ENCODE data around the gene TBXA2R.
"Not testable (repeated sequence)": the region's sequence is repeated elsewhere in the genome, so short reads cannot be mapped to it uniquely, and the experiment has no call there.

Gene TBXA2R

DNA sequence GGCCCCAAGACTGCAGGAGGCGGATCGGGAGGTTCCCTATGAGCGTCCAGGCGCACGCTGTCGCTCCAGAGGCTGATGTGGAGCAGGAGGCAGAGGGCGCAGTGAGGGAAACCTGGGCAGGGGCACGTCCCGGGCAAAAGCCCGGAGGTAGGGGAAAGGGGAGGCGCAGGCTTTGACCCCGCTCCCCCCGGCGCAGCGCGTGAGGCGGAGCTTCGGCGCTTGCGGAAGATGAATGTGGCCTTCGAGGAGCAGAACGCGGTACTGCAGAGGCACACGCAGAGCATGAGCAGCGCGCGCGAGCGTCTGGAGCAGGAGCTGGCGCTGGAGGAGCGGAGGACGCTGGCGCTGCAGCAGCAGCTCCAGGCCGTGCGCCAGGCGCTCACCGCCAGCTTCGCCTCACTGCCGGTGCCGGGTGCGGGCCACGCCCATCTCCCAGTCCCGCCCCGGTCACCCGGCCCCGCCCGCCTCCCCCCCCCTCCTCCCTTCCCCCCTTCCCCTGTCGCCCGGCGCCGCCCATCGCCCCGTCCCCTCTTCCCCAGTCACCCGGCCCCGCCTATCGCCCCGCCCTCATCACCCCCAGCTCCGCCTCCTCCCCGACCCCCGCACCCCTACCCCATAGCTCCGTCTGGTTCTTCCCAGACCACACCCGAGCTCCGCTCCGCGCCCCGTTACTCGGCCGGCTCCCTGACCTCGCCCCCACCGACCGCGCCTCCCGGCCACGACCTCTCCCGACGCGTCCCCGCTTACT, 29.8 kb downstream of the TBXA2R start:
- DNase-seq = peak; percentile 16

DNA sequence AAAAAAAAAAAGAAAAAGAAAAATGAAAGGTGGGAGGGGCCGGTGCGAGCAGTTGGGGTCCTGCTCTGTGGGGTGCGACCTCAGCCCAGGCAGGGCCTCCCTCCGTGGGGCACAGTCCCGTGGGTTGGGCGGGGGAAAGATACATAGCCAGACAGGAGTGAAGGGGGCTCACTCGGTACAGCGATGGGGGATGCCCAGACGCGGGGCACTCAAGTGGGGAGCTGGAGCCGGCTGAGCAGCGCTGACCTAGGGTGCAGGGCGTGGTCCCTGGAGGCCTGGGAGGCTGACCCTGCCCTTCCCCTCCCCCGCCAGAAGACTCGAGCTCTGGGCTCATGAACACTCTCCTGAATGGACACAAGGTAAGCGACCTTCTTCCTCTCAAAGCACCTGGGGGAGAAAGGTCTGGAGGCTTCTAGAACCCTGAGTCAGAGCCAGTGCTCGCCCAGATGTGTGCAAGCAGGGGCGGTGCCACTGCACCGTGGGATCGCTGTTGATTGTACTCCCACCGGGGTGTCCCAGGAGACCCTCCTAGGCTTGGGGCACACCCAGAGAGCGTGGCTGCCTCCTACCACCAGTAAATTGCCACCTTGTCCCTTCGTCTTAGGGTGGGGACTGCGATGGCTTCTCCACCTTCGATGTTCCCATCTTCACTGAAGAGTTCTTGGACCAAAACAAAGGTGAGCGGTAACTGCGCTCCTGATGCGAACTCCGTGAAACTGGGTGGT, 30.6 kb downstream of the TBXA2R start:
- no peak for DNase-seq

DNA sequence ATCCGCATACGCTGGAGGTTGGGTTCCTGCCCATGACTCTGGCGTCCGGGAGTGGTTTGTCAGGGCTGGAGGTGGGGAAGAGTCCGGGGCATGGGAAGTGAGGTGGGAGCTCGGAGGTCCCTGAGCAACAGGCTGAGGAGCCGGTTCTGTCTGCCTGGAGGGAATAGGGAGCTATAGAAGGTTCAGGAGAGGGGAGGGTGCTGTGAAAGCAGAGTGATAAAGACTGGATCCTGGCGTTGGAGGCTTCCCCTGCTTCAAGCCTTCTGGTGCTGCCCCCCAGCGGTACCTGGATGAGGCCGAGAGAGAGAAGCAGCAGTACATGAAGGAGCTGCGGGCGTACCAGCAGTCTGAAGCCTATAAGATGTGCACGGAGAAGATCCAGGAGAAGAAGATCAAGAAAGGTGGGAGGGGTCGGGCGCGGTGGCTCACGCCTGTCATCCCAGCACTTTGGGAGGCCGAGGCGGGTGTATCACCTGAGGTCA, 31.4 kb downstream of the TBXA2R start:
- no peak for DNase-seq

DNA sequence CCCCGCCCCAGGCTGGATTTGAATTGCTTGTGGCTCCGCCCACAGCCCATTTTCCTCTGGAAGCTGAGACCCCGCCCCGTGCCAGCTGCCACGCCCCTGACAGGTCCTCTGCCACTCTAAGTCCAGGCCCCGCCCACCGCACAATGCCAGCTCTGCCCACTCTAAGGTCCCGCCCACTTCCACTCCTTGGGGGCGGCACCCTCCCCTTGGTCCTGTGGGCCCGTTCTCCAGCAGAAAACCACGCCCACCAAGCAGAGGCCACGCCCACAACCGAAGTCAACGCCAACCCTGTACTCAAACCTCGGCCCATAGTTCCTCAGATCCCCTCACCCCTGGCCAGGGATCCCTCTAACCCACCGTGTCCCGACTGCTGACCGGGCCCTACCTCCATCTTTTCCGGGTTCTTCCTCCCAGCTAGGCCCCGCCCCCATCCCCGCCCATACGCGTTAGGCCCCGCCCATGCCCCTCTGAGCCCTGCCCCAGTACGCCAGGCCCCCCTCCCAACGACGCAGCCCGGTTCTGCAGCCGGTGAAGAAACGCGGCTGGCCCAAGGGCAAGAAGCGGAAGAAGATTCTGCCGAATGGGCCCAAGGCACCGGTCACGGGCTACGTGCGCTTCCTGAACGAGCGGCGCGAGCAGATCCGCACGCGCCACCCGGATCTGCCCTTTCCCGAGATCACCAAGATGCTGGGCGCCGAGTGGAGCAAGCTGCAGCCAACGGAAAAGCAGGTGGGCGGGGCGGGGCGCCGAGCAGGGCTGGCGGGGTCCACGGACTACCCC, 32.6 kb downstream of the TBXA2R start:
- peak; percentile 23 for DNase-seq

DNA sequence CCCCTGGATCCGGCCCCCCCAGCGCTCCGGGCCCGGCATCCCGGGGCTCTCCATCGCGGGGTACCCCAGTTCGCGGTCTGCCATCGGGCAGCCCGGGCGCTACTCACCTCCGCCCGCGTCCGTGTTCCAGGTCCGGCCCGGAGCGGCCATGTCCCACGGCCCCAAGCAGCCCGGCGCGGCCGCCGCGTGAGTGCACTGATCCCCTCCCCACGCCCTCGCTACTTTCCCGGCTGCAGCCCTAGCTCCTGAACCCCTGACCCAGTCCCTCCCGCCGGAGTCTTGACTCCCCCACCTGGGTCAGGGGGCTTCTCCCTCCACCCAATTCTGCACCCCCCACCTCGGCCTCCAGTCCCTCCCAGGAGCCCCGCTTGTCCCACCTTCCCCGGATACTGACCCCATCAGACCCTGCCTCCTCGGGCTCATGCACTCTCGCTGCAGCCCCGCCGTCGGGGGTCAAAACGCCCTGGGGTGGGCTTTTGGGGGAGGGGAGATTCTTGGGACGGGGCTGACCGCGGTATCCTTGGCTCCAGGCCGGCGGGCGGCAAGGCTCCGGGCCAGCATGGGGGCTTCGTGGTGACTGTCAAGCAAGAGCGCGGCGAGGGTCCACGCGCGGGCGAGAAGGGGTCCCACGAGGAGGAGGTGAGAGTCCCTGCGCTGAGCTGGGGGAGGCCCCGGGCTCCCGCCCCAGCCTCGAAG, 33.4 kb downstream of the TBXA2R start:
- DNase-seq = no peak

DNA sequence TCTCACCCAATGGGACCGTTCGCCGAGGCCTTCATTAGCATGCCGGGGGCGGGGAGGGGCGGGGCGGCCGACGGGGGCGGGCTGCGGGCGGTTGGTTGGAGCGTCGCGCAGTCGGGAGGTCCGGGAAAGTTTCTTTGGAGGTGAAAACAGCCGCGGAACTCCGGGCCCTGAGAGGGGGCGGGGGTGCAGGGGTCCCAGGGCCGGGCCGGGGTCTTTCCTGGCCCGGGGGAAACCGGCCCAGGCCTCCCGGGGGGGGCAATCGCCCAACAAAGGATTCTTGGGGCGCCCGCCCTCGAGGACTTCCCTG, 33.9 kb downstream of the TBXA2R start, which contains the start of gene HMG20B:
Gene HMG20B, plus strand, starts transcription at position 90 of the 307 bp plus-strand sequence. CDS start 366 bp downstream, outside the sequence.
- no peak for DNase-seq

DNA sequence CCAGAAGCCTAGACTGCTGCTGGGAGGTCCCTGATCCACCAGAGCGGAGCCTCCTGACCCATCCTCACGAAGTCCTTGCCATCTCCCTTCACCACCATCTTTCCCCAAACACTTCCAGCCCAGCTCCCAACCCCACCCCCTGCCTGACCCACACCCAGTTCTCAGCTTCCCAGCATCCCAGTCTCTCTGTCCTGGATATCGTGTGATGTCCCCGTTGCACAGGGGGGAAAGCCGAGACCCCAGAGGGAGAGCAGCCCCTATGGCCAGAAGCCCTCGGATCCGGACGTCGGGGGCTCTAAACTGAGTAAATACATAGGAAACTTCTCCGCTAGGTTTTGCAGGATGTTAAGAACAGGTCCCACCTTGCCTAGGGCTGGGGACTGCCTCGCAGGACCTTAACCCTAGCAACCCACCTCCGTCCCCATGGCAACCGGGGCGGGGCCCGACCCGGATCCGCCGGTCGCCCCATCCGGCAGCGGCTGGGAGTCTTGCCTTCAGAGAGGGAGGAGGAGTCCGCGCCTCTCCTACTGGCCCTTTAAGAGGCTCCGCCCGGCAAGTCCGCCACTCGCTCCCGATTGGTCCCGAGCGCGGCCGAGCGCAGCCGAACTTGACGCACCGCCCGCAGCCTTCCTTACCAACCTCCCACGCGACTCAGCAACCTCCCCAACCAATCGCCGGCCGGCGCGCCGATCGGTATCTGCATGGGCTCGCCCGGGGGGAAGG, 34.4 kb downstream of the TBXA2R start:
- DNase-seq = peak; percentile 100

DNA sequence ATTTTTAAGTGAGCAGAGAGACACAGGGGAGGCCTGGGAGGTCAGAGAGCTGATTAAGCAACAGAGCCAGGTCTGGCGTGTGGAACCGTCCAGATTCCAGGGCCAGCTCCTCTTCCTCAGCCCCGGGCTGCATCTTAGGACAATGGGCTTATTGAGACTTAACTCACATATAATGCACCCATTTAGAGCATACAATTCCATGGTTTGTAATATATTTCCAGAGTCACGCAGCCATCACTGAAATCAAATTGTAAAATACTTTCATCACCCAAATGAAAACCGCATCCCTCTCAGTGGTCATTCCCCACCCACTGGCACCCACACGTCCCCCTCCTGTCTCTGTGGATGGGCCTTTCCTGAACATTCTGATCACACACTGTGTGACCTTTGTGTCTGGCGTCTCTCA, 36.1 kb downstream of the TBXA2R start:
- peak; percentile 75 for DNase-seq

DNA sequence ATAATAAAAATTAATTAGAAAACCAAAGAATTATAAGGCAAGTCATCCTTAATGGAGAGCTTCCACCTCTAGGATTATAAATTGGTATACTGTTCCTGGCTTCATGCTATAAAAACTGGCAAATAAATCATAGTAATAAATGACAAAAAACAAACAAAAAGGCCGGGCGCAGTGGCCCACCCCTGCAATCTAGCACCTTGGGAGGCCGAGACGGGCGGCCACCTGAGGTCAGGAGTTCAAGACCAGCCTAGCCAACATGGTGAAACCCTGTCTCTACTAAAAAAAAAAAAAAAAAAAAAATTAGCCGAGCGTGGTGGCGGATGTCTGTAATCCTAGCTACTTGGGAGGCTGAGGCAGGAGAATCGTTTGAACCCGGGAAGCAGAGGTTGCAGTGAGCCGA, 36.6 kb downstream of the TBXA2R start:
- DNase-seq = not testable (repeated sequence)

DNA sequence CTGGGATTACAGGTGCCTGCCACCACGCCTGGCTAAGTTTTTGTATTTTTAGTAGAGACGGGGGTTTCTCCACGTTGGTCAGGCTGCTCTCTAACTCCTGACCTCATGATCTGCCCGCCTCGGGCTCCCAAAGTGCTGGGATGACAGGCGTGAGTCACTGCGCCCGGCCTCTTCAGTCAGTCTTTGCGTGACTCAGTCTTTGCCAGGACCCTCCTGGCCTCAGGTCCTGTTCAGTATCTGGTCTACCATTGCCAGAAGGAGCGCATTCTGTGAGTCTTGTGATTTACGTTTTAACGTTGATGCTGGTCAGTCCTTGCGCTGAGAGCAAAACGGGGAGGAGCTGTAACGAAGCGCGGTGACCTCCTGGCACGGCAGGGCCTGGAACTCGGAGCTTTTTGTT, 41.5 kb downstream of the TBXA2R start:
- DNase-seq = no peak

DNA sequence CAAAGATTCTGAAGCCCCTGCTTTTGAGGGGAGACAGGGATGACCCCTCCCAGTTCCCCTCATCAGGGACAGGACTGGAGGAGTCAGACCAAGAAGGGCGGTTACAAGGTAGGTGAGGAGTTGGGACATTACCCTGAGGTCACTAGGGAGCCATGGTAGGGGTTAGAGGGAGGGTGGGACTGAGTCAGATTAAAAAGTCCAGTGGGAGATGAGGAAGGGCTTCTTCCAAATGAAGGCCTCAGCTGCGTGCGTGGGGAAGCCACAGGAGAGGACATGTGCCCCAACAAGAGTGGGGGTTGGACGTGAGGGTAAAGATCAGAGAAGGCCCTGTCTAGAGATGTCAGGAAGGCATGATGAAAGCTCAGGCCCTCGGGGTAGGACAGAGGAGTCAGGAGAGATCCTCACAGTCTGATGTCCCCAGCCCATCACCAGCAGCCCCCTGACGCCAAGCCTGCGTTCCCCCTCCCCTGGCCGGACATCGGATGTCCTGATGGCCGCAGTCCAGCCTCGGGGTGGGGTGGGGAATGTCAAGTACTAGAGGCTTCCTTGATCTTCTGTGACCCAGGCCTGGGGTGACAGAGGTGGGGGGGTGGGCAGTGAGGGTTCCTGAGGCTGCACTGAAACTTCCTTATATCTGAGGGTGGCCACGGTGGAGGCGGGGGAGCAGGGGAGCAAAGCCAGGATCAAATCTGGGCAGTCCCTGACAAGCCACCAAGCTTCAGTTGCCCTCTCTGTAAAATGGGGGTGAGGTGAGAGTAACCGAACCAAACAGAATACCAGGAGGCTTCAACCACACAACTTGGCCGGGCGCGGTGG, 42.8 kb downstream of the TBXA2R start:
- DNase-seq = no peak

DNA sequence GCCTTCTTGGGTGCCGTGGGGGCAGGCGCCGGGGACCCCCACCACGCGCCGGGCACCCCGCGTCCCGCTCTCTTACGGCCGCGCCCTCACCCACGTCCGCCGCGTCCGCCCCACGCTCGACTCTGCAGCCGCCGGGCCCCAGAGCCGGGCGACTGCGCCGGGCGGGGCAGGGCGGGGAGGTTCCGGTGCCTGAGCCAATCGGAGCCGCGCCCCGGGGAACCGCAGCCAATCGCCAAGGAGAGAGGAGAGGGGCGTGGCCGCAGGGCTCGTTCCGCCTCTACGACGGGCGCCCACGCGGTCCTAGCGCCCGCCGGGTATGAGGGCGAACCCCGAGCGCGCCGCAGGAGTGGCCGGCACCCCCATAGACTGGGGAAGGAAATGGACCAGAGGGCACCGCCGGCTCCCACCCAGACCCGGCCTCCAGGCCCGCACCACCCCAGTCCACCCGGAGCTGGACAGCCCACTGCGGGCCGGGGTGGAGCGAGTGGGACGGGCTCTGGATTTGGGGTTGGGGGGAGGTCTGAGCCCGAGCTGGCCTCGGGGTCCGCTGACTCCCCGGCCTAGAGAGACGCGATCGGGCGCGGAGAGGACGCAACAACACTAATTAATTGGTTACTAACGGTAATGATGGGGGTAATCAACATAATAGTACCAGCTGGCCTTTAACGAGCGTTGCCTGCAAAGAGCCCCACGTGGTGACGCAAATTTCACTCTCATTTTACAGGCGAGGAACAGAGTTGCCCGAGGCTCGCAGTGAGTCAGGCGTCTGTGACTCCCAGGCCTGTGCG, 49.0 kb downstream of the TBXA2R start, which contains the start of gene MFSD12:
Gene MFSD12, minus strand, starts transcription at position 126 of the 788 bp plus-strand sequence. CDS start 183 bp downstream, outside the sequence.
- peak; percentile 95 for DNase-seq

DNA sequence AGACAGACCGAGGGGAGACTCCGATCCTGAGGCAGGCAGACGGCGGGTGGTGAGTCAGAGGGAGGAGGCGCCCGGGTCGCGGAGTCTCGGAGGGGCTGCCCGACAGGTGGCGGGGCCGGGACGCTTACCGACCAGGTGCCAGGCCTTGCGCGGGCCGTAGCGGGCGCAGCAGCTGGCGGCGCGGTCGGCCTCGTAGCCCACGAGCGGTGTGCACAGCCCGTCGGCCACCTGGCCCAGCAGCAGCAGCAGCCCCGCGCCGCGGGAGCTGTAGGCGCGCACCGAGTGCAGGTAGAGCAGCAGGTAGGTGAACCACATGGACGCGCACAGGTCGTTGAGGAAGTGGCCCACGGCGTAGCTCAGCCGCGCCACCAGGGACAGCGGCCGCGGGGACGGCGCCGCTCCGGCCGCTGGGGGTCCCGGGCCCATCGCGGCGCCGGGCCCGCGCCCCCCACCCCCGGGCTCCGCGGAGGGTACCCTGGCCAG, 49.7 kb downstream of the TBXA2R start:
- DNase-seq = no peak

DNA sequence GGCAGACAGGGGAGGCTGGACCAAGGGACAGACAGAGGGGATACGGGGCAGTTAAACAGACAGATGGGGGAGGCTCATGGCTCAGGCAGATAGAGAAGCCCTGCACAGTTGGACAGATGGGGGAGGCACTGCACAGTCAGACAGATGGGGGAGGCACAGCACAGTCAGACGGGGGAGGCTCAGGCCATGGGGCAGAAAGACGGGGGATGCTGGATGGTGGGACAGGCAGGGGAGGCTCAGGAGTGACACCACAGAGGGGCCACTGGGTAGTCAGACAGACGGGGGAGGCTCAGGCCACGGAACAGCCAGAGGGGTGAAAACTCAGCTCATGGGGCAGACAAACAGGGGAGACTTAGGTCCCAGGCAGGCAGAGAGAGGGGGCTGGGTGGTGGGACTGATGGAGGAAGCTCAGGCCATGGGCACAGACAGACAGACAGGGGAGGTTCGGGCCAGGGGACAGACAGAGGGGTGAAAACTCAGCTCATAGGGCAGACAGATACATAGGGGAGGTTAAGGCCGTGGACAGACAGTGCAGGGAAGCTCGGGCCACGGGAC, 50.2 kb downstream of the TBXA2R start:
- no peak for DNase-seq

DNA sequence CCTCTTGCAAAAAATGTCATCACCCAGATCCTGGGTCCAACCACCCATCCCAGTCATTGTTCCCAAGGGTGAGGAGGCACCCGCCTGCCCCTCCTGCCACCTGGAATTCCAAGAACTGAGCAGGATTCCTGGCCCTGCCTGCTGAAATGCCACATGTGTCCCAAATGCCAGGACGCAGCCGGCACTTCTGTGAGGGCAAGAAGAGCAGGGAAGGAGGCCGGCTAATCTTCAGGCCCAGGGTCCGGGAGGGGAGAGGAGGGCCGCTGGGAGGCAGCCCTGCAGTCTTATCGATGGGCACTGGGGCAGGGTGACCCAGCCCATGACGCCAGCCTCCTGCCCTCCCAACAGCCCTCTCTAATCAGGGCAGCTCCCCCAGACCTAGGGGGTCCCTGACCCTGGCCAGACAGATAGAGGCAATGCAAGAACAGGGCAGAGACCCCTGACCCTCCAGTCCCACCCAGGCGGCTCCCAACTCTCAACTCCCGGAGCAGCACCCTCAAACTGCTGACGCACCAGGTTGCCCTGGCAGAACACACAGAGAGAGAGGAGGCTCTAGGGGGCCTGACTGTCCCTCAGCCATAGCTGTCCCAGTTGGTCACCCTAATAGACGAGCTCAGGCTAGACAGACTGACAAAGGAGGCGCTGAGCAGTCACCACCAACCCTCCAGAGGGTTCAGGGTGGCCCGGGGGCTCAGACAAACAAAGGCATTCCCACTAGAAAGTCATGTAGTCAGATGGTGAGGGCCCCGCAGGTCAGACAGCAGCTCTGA, 50.8 kb downstream of the TBXA2R start:
- DNase-seq = no peak

DNA sequence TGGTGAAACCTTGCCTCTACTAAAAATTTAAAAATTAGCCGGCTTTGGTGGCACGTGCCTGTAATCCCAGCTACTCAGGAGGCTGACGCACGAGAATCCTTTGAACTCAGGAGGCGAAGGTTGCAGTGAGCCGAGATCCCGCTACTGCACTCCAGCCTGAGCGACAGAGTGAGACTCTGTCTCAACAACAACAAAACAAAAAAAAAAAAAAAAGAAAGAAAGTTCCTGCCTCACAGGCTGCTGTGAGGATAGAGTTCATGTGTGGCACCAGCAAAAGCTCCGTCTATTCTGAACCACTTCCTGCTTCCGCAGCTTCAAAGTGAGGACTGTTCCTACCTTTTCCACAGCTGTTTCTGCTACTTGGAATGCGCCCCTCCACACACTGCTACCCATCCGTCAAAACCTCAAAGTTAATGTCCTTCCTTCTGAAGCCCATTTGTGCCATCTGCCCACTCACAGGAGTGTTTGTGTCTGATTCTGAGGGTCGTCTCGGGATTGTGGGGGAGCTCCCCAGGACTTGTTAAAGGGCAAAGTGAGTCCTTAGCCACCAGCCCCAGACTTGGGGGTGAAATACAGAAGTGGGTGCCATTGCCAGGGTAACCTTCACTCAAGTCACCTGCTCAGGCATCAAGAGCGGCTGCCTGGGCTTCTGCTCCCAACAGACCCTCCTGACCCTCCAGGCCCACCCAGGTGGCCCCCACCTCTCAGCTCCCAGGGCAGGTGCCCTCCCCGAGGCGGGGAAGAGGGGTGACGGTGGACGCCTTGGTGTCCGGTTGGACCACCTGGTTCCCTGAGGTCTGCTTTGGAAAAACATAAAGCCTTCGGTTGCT, 52.2 kb downstream of the TBXA2R start:
- no peak for DNase-seq

DNA sequence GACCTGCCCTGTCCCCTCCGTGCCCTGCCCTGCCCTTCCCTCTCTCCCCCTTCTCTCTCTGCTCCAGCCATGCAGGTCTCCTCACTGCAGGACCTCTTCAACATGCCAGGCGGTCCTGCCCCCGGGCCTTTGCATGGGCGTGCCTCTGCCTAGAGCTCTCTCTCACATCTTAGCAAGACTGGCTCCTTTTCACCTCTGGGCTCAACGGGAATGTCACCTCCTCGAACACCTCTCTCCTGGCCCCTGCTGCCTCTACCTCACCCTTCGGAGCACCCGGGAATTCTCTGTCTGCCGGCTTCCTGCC, 54.9 kb downstream of the TBXA2R start:
- no peak for DNase-seq
